ENCODE measurements around the gene TNIK.

GRCh38 chr3:171404376-171404967, 55.7 kb downstream of the TNIK start:
- no peak for TF ChIP-seq CTCF (IDR thresholded peaks at IDR 0.05 in 8 of 11, conservative IDR thresholded peaks at IDR 0.05 in 3 of 11)
- TF ChIP-seq POLR2AphosphoS5 (IDR thresholded peaks at IDR 0.05), result no peak
